ENCODE results near the gene TRAPPC12. TPM values are rescaled to one million over a fixed set of nuclear protein-coding genes. Genes with fewer than 3 reads are reported as not detected.

The TRAPPC12 gene
- total RNA-seq, 2 experiments from 2014 or later: 49.8 to 64.0 TPM

DNA sequence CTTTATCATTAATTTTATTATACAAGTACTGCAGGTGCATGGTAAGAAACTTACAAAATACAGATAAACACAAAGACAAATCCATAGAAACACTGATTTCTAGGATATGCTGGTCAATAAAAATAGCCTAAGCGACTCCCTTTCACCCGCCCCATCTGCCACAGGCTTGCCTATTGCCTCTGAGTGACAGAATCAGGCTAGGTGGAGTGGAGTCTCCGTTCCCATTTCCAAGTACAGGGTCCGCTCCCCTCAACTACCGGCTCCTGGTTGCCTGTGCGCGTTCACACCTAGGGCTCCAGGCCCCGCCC is 201 bp upstream of the TRAPPC12 start:
- ATAC-seq (ENCODE audit: poor library complexity) (no peak), DNase-seq (no peak)
- CTCF ChIA-PET: interaction anchor here (1.4 kb wide), 1 partner anchor 45 kb away, joined by 5 read pairs; no protein-coding TSS in a partner anchor
- H3K27me3 ChIP-seq (ENCODE audit: control insufficient read depth in 1 of 2, insufficient read depth in 2 of 2, low read length in 2 of 2): no peaks in the 10 kb centered on the region
- Mint-ChIP-seq H3K9me3 (no peaks in the 10 kb centered on the region), H3K27me3 (no peaks in the 10 kb centered on the region), H3K36me3 (ENCODE audit: low read depth) (peaks cover 50% of the 10 kb centered on the region), H3K4me3 (peak overlapping the region; percentile 97), H3K4me1 (ENCODE audit: low read depth) (peaks cover 64% of the 10 kb centered on the region), H3K27ac (peak overlapping the region; percentile 98)
- peak overlapping the region; percentile 84 to 87 for H3K27ac ChIP-seq (ENCODE audit: low read depth in 1 of 2, low read length in 2 of 2)
- POLR2A ChIA-PET: interaction anchor here (0.9 to 4.2 kb wide), 5 partner anchors 14 to 273 kb away, joined by 3 to 30 read pairs (median 5); partner anchors contain the start of genes ADI1 and RNASEH1
- H3K4me1 ChIP-seq (ENCODE audit: insufficient read depth, low read length): peaks cover 42% of the 10 kb centered on the region
- peaks cover 0 to 14% of the 10 kb centered on the region in 2 experiments for H3K9me3 ChIP-seq (ENCODE audit: control insufficient read depth in 1 of 2, insufficient read depth in 1 of 2, low read length in 2 of 2)
- H3K36me3 ChIP-seq (ENCODE audit: insufficient read depth, low read length): peaks cover 3% of the 10 kb centered on the region
- peak overlapping the region; percentile 91 for H3K4me3 ChIP-seq (ENCODE audit: low read length)
- TF ChIP-seq, protein P1, sequence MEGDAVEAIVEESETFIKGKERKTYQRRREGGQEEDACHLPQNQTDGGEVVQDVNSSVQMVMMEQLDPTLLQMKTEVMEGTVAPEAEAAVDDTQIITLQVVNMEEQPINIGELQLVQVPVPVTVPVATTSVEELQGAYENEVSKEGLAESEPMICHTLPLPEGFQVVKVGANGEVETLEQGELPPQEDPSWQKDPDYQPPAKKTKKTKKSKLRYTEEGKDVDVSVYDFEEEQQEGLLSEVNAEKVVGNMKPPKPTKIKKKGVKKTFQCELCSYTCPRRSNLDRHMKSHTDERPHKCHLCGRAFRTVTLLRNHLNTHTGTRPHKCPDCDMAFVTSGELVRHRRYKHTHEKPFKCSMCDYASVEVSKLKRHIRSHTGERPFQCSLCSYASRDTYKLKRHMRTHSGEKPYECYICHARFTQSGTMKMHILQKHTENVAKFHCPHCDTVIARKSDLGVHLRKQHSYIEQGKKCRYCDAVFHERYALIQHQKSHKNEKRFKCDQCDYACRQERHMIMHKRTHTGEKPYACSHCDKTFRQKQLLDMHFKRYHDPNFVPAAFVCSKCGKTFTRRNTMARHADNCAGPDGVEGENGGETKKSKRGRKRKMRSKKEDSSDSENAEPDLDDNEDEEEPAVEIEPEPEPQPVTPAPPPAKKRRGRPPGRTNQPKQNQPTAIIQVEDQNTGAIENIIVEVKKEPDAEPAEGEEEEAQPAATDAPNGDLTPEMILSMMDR (IDR thresholded peaks at IDR 0.05): no peak
- intact Hi-C loops (cut with DNase I, micrococcal nuclease): loop anchor here (2.0 to 5.0 kb wide), 5 partner anchors 140 to 762 kb away; partner anchors contain the start of genes RNASEH1 (in 2 of the 2), ADI1 (in 1 of the 2) and RPS7 (in 1 of the 2)

DNA sequence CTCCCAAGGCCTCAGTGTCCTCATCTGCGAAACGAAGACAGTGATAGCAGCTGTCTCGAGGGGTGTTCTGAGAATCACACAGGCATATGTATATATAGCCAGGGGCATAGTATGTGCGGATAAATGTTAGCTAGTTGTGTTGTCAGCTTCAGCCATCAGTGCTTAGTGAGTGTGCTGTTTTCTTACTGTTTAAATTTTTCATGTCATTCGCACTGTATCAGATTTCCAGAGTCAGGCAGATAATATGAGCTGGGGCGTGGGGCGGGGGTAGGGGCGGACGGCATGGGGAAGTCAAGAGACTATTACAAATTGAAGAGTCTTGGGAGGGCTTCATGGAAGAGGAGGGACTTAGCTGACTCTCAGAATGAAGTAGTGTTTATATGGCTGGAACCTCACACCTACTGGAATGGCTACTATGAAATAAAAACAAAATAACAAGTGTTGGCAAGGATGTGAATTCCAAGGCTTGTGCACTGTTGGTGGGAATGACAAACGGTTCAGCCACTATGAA is 7.0 kb downstream of the TRAPPC12 start:
- TF ChIP-seq, protein P1 (IDR thresholded peaks at IDR 0.05): no peak
- no peak overlapping the region for H3K4me3 Mint-ChIP-seq
- no peaks in the 10 kb centered on the region for H3K27me3 Mint-ChIP-seq
- CTCF ChIA-PET: no interaction called here
- Histone ChIP-seq H3K27me3 (ENCODE audit: control insufficient read depth in 1 of 2, insufficient read depth in 2 of 2, low read length in 2 of 2) (no peaks in the 10 kb centered on the region), H3K27ac (ENCODE audit: low read depth in 1 of 2, low read length in 2 of 2) (no peak overlapping the region), H3K9me3 (ENCODE audit: control insufficient read depth in 1 of 2, insufficient read depth in 1 of 2, low read length in 2 of 2) (peaks cover 0 to 7% of the 10 kb centered on the region in 2 experiments), H3K4me1 (ENCODE audit: insufficient read depth, low read length) (no peaks in the 10 kb centered on the region), H3K36me3 (ENCODE audit: insufficient read depth, low read length) (peaks cover 31% of the 10 kb centered on the region), H3K4me3 (ENCODE audit: low read length) (no peak overlapping the region)
- no peak overlapping the region for H3K27ac Mint-ChIP-seq
- POLR2A ChIA-PET: interaction anchor here (0.6 to 0.9 kb wide), 2 partner anchors 9 to 172 kb away, joined by 3 read pairs; partner anchors contain the start of genes EIPR1 and RNASEH1
- DNase-seq (no peak), ATAC-seq (ENCODE audit: poor library complexity) (no peak)
- peaks cover 2% of the 10 kb centered on the region for H3K9me3 Mint-ChIP-seq
- intact Hi-C loops (cut with DNase I, micrococcal nuclease): loop anchor here in 1 of 2 experiments (10.0 kb wide), 1 partner anchor 142 kb away; no protein-coding TSS in a partner anchor
- H3K4me1 Mint-ChIP-seq (ENCODE audit: low read depth): peaks cover 32% of the 10 kb centered on the region
- H3K36me3 Mint-ChIP-seq (ENCODE audit: low read depth): peaks cover 61% of the 10 kb centered on the region

DNA sequence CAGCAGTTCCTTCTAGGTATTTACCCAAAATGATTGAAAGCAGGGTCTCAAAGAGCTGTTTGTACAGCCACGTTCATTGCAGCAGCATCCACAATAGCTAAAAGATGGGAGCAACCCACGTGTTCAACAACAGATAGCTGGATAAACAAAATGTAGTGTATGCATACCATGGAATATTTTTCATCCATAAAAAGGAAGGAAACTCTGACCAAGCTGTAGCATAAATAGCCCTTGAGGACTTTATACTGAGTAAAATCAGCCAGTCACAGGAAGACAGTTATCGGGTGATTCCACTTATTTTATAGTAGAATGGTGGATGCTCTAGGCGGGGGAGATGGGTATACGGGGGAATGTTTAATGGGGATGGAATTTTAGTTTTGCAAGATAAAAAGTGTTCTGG is 7.5 kb downstream of the TRAPPC12 start:
- POLR2A ChIA-PET: interaction anchor here (0.6 kb wide), 1 partner anchor 9 kb away, joined by 3 read pairs; the partner anchor contains the start of gene EIPR1
- Histone ChIP-seq H3K27me3 (ENCODE audit: control insufficient read depth in 1 of 2, insufficient read depth in 2 of 2, low read length in 2 of 2) (no peaks in the 10 kb centered on the region), H3K36me3 (ENCODE audit: insufficient read depth, low read length) (peaks cover 36% of the 10 kb centered on the region), H3K4me1 (ENCODE audit: insufficient read depth, low read length) (peaks cover 2% of the 10 kb centered on the region), H3K4me3 (ENCODE audit: low read length) (no peak overlapping the region), H3K9me3 (ENCODE audit: control insufficient read depth in 1 of 2, insufficient read depth in 1 of 2, low read length in 2 of 2) (peaks cover 0 to 7% of the 10 kb centered on the region in 2 experiments), H3K27ac (ENCODE audit: low read depth in 1 of 2, low read length in 2 of 2) (no peak overlapping the region)
- DNase-seq: no peak
- peaks cover 2% of the 10 kb centered on the region for H3K9me3 Mint-ChIP-seq
- CTCF ChIA-PET: no interaction called here
- TF ChIP-seq, protein P1 (IDR thresholded peaks at IDR 0.05): no peak
- intact Hi-C loops (cut with DNase I, micrococcal nuclease): loop anchor here in 1 of 2 experiments (10.0 kb wide), 1 partner anchor 142 kb away; no protein-coding TSS in a partner anchor
- no peaks in the 10 kb centered on the region for H3K27me3 Mint-ChIP-seq
- peaks cover 33% of the 10 kb centered on the region for H3K4me1 Mint-ChIP-seq (ENCODE audit: low read depth)
- no peak overlapping the region for H3K27ac Mint-ChIP-seq
- no peak overlapping the region for H3K4me3 Mint-ChIP-seq
- H3K36me3 Mint-ChIP-seq (ENCODE audit: low read depth): peaks cover 61% of the 10 kb centered on the region
- no peak for ATAC-seq (ENCODE audit: poor library complexity)

All from CD4-positive, alpha-beta T cell (primary cell).